OCI-M2 (cell line): ENCODE results near the gene SLC39A7.
"Not testable (repeated sequence)": the region's sequence is repeated elsewhere in the genome, so short reads cannot be mapped to it uniquely, and the experiment has no call there.

ENCODE experiments used
- DNase-seq: peaks from one replicate; lab custom pipeline; 2025; ENCODE audit not compliant: unreplicated experiment; lab: John Stamatoyannopoulos, UW

The SLC39A7 gene

DNA sequence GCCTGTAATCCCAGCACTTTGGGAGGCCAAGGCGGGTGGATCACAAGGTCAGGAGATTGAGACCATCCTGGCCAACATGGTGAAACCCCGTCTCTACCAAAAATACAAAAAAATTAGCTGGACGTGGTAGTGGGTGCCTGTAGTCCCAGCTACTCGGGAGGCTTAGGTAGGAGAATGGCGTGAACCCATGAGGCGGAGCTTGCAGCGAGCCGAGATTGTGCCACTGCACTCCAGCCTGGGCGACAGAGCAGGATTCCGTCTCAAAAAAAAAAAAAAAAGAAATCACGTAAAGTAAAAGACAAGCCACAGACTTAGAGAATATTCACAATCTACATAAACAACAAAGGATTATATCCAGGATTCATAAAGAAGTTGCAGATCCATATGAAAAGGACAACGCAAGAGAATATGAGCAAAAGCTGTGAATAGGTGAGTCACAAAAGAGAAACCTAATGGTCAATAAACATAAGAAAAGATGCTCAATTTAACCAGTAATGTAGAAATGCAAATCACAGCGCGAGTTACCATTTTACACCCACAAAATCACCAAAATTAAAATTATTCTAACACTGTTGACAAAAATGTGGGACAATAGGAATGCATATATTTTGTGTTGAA lies 25.9 kb downstream of the SLC39A7 start:
- not testable (repeated sequence) for DNase-seq

DNA sequence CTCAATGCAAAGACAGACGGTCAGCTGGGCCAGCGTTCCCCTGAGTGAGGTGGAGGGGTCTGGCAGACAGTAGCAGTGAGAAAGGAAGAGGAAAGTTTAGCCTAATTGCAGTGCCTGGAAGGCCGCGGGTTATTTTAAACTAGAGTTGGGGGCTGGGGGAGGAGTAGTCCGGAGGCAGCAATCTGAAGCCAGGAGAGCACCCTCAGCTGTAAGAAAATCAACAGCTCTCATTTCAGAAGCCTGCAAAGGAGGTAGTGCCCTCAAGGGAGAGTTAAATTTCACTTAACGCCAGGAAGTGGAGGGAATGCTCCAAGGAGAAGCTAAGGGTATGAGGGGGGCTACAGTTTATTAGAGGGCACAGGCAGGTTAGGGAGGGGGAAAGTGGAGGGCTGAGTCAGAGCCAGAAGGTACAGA lies 34.6 kb downstream of the SLC39A7 start:
- no peak for DNase-seq

DNA sequence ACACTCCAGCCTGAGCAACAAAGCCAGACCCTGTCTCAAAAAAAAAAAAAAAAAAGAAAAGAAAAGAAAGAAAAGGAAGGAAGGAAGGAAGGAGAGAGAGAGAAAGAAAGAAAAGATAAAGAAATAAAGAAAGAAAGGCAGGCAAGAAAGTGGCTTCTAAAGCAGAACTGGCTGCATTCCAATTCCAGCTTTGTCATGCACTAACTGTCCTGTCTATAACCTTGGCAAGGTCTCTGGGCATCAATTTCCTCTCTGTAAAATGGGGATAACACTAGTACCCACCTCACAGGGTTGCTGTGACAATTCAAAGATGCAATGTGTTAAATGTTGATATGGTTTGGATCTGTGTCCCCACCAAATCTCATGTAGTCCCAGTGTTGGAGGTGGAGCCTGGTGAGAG lies 35.7 kb downstream of the SLC39A7 start:
- no peak for DNase-seq

DNA sequence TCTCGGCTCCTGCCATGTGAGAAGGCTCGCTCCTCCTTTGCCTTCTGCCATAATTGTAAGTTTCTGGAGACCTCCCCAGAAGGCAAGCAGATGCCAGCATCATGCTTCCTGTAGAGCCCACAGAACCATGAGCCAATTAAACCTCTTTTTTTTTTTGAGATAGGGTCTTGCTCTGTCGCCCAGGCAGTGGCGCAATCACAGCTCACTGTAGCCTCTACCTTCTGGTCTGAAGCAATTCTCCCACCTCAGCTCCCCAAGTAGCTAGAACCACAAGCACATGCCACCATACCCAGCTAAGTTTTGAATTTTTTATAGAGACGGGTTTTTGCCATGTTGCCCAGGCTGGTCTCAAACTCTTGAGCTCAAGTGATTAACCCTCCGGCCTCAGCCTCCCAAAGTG lies 36.2 kb downstream of the SLC39A7 start:
- no peak for DNase-seq

DNA sequence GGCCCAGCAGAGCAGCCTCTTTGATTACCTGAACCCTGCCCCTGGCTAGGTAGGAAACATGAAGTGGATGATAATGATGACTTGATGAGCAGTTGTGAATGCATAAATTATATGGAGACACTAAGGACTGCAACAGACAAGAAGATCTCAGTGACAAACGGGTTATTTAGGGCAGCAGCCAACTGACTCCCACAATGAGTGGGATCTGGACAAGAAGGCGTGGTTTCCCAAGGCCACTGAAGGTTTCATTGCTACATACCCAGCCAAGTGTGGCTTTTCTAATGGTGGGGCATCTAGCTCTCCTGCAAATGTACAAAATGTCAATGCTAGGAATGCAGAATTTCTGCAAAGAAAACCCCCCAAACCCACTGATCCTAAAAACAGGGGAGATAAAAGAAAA lies 37.1 kb downstream of the SLC39A7 start:
- DNase-seq = no peak

DNA sequence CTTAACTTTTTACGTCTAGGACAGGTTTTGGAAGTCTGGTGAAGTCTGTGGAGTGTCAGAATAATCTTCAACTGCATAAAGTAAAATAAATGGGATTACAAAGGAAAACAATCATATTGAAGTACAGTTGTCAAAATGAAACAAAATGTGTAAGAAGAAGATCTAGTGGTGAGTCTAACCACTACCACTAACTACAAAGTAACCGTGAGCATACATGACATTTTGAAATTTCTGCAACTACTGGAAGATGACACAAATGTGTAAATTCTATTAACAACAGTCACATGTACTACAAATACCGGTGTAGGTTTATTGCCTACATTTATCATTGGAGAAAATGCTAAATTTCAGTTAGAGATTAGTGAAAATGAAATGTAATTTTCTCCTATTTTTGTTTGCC lies 41.3 kb downstream of the SLC39A7 start:
- DNase-seq = no peak

DNA sequence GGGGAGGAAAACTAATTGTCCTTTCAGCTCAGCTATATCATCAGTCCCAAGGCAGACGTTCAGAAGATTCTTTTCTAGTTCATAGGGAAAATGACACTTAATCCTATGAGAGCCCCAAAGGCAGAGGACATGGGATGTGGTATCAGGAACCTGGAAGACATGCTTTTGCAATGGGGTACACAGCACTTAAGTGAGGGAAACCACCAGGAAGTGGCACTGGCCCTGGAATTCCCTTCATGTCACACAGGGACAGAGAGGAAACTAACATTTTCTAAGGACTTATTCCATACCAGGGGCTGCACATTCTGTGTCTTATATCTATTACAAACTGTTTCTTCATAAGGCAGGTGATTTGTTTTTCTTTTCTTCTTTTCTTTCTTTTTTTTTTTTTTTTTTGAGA lies 42.8 kb downstream of the SLC39A7 start:
- DNase-seq = no peak

DNA sequence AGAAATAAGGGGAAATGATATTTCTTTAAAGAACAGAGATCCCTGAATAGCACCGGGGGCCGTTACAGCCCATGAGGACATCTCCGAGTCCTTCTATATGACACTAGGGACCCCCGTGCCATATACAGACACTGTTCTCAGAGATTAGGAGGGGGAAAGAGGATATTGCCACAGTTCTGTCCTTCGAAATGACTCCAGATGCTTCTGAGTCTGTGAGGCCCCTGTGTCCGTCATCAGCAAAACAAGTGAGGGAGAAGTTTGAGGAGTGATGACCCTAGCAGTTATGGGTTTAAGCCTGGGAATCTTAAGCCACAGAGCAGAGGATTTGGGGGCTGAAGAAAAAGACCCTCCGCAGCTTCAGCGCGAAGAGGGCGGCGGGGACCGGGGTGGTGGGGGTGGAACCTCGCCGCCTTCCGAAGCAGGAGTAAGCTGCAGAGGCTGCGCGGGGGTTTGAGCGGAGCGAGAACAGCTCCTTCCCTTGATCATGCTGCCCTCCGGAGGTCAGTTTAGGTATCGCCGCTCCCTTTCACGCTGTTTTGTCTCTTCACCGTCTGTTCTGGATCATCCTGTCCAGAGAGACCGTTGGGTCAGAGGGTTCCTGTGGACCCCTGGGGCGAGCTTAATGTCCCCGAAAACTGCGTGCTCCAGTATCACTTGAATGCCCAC lies 47.4 kb downstream of the SLC39A7 start:
- peak; percentile 97 for DNase-seq

DNA sequence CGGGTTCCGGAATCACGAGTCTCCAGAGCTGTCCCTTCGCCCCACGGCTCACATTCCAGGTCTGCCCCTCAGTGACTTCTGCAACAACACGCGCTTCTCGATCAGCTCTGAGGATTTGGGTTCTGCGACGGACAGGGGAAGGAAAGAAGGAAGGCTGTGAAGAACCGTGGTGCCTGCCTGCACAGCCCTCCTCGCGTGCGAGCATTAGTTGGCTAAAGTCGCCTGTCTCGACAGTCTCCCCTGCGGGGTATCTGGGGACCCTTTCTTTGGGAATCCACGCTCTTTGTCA lies 47.9 kb downstream of the SLC39A7 start:
- DNase-seq = no peak

DNA sequence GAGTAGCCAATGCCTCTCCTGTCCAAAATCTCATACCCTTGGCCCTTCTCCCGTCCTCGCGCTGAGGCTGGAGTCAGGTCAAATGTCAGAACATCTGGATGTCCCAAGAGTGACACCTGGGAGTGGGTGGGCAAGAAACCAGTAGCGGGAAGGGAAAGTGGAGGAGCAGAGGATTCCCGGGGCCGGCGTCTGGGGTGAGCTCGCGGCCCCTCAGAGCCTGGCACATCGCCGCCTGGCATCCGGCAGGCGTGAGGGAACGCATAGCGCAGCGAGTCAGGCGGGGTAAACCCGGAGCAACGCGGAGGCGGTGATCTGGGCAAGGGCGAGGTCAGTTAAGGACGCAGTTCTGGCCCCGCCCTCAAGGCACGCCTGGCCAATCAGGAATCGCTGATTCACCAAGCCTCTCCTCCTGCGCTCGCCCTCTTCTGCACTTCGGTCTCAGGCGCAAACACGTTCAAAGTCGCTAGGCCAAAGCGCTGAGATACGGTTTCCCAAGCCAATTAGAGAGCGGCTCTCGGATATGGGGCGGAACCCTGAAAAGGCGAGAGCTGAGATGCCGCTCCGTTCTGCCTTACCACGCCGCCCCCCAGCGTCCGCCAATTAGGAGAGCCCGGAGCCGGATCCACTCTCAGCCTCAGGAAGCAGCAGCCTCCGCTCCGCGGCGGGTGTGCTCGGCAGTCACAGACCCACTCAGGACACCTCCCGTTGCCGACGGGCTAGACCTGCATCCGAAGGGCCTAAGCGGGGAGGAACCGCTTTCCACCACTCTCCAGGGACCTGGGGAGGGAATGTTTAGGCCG lies 48.5 kb downstream of the SLC39A7 start:
- DNase-seq = peak; percentile 95

DNA sequence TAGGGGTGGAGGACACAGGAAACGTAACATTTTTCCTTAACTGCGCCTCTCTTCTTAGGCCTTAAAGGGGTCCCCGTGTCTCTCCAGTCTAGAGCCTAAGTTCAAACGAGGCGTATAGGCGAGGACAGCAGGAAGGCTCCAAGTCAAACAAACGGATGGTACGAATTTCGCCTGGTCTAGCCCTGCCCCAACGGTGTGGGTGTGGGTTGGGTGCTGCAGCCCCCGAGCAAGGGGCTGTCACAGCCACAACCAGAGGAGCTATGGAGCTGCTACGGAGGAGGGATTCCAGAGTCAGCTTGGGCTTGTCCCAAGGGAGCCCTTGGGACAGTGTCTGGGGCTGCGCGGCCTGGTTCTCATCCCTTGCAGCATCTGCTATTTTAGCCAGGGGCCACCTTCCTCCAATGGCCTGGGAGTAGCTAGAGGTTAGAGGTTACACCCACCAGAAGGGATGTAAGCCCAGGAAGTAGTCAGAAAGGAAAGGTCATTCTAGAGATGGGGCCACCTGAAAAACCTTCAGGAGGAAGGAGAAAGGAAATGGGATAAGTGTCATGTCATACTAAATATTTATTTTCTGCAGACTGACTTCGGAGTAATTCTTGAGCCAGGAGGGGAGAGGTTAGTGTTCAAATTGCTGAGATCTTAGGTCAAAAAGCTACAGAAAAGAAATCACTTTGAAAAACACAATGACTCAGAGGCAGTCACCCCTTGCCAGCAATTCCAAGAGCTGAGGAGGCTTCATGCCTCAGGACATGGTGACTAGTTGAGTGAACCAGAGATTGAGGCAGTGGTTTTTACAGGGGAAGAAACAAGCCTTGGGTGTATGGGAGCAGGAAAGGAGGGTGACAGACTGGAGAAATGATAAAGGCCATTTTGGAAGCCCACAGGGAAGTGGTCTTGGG lies 49.3 kb downstream of the SLC39A7 start:
- DNase-seq = no peak

DNA sequence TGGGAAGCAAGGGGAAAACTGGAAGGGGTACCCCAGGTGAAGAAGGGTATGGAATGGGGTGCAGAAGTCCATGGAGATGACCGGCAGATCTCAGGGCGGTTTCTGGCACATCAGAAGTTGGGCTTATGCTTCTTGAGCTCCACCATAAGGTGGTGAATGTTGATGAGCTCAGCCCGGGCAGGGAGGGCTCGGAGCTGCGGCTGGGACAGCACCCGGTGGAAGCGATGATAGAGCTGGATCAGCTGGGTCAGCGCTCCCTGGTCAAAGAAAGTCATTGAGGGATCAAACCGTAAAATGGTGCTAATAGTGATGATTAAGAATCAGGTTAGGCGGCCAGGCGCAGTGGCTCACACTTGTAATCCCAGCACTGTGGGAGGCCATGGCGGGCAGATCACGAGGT lies 50.1 kb downstream of the SLC39A7 start:
- no peak for DNase-seq

DNA sequence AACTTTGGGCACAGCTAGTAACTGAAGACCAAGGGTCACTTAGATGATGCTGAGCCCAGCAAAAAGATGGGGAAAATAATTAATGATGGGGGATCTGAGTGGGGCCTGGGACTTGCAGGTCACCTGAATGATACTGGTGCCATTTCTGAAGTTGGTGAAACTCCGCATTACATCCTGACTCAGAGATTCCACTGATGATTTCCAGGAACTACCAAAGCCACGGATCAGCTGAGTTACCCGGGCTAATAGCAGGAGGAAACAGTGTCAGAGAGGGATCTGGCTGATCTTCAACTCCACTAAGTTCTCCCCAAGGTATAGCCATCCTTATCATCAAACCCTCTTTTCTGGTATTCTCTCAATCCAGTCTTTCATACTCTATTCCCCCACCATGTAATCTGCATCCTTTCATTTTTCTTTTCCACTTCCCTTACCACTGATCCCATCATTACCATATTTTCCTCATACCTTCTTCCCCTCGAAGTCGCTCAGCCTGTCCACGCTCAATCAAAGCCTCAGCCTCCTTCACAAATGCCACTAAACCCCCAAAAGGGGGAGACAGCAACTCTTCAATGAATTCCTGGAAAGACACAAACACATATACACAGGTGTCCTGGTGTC lies 50.8 kb downstream of the SLC39A7 start:
- DNase-seq = no peak

DNA sequence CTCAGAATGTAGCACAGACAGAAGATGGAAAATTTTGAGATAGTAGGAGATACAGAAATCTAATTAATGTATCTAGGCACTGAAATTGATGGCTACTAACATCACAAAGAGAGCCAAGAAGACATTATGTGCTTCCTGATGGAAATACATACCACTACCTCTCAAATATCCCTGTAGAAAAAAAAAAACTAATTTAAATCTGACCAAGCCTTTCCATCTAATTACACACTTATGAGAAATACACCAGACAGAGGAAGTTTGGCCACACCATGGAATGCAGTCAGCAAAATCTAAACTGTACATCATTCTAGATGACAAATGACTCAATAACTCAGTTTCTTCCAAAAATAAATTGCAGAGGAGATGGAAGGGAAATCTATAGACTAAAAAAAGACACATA lies 52.1 kb downstream of the SLC39A7 start:
- no peak for DNase-seq
